Naive B cell (primary cell): ENCODE measurements around the gene U2AF1L4. TPM values are rescaled to one million over a fixed set of nuclear protein-coding genes. Genes with fewer than 3 reads are reported as not detected.

Experiments used
- ATAC-seq, 2 donors: fragments of 150-1000 bp; cut with Tn5 transposase; 2 replicates each; pipeline ENCODE4 v1.10.0; 2021; ENCODE audit warnings: low read depth in 2 of 2, mild to moderate bottlenecking in 2 of 2, moderate library complexity in 2 of 2
- DNase-seq: peaks from one replicate; pipeline ENCODE4 v3.0.0; 2022
- H3K27ac Mint-ChIP-seq, 6 donors: one replicate each; pipeline ENCODE4 v1.8.0; 2020 to 2022; ENCODE audit warnings: mild to moderate bottlenecking in 6 of 6, mixed read lengths in 6 of 6, moderate library complexity in 5 of 6, inconsistent platforms in 2 of 6
- H3K27me3 Mint-ChIP-seq, 3 donors: one replicate each; pipeline ENCODE4 v1.8.0; 2021 to 2022; ENCODE audit warnings: mixed read lengths in 3 of 3, mild to moderate bottlenecking in 1 of 3
- H3K36me3 Mint-ChIP-seq, 2 donors: one replicate each; pipeline ENCODE4 v1.8.0; 2020 to 2022; ENCODE audit warnings: mixed read lengths in 2 of 2, inconsistent platforms in 1 of 2, mild to moderate bottlenecking in 1 of 2
- H3K4me1 Mint-ChIP-seq, 3 donors: one replicate each; pipeline ENCODE4 v1.8.0; 2020 to 2022; ENCODE audit warnings: mixed read lengths in 3 of 3, inconsistent platforms in 1 of 3, mild to moderate bottlenecking in 1 of 3, moderate library complexity in 1 of 3
- H3K4me3 Mint-ChIP-seq, 8 donors: one replicate each; pipeline ENCODE4 v1.8.0; 2020 to 2022; ENCODE audit warnings: mild to moderate bottlenecking in 8 of 8, mixed read lengths in 8 of 8, moderate library complexity in 8 of 8, inconsistent platforms in 2 of 8
- H3K9me3 Mint-ChIP-seq, 7 donors: one replicate each; pipeline ENCODE4 v1.8.0; 2020 to 2022; ENCODE audit warnings: mixed read lengths in 7 of 7, mild to moderate bottlenecking in 5 of 7, inconsistent platforms in 2 of 7, moderate library complexity in 1 of 7
- polyA plus RNA-seq, 6 donors: library from polyadenylated mRNA; unstranded; fragments of 300-500 nt; fragmentation: Illumina TruSeq; gene quantifications; one replicate each; pipeline ENCODE4 v1.2.3, GENCODE V29; 2021; ENCODE audit warnings: low read depth in 6 of 6

The U2AF1L4 gene
- polyA plus RNA-seq, 6 donors from 2014 or later = 26.1 to 41.0 (median 32.5) TPM

DNA sequence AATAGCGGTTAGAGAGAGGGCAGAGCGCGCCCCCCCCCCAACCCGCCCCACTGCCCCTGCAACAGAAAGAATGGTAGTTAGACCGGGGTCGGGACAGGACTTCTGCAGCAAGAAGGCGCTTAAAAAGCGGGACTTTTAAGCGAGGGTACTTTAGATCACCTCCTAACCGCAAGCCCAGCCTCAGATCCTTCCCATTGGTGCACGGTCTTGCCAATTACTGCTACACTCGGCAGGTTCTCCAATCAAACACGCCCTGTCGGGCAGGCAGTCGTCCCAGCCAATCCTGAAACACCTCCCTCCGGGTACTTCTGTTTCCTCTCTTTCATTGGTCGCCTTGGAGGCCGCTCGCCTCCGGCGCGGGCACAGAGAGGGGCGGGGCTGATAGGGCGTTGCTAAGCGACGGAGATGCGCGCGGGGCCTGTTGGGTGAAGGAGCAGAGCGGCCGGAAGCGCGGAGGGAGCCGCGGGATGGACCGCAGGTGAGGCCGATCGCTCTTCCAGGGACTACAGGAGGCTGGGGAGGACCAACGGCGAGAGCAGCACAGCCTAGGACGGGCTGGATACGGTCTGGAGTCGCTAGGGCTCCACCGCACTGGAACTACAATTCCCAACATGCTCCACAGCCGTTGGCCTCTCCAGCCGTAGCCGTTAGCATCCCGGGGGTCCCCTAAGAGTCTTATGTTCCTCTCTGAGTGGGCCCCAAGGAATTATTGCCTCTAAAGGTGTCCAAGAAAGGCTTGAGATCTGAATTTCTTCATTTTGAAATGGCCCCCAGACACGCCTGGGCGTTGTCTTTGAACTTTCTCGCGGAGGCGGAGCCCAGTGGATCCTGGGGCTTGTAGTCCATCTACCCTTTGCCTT is 12.8 kb upstream of the U2AF1L4 start, which contains the start of gene PROSER3:
Gene PROSER3 (plus strand): TSS at position 428 of the 860 bp plus-strand sequence. CDS start 40 bp downstream, at position 468.
- peak within 1 kb of the TSS; percentile 89 to 100 (median 98) for H3K4me3 Mint-ChIP-seq
- DNase-seq (peak; percentile 99), ATAC-seq (peak; percentile 92 to 96)
- peaks cover 9 to 30% (median 25%) of the 10 kb centered on the region in 3 donors for H3K27me3 Mint-ChIP-seq
- peaks cover 37% of the 10 kb centered on the region in 3 donors for H3K4me1 Mint-ChIP-seq
- no peaks in the 10 kb centered on the region for H3K9me3 Mint-ChIP-seq
- peaks cover 0 to 24% of the 10 kb centered on the region in 2 donors for H3K36me3 Mint-ChIP-seq
- peak within 1 kb of the TSS; percentile 93 to 98 (median 97) for H3K27ac Mint-ChIP-seq

DNA sequence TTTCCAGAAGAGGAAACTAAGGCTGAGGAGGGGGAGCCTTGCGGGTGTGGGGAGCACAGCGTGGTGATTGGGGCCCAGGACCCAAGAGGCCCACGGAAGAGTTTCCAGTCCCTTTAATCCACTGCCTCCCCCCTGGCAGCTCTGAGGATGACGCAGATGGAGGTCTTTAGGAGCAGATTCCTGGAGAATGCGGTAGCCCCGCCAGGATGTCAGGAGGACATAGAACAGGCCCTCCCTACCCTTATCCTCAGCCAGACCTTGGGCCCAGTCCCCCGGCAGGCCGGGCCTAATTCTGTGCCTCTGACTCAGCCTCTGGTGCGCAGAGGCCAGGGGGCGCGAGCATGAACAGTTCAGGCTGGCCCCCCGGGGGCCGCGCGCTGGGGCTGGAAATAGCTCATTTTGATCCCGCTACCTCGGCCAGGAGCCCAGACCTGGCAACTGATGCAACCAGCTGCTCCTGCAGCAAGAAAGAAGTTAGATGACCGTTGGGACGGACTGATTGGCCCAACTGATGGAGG is 12.1 kb upstream of the U2AF1L4 start:
- Mint-ChIP-seq H3K27me3 (peaks cover 9 to 30% (median 25%) of the 10 kb centered on the region in 3 donors), H3K36me3 (peaks cover 0 to 25% of the 10 kb centered on the region in 2 donors), H3K9me3 (no peaks in the 10 kb centered on the region), H3K4me1 (peaks cover 37% of the 10 kb centered on the region in 3 donors), H3K4me3 (peak overlapping the region; percentile 89 to 100 (median 98)), H3K27ac (peak overlapping the region in 4 of 6 donors; percentile 73 to 97 (median 95))
- DNase-seq (no peak), ATAC-seq (no peak)

DNA sequence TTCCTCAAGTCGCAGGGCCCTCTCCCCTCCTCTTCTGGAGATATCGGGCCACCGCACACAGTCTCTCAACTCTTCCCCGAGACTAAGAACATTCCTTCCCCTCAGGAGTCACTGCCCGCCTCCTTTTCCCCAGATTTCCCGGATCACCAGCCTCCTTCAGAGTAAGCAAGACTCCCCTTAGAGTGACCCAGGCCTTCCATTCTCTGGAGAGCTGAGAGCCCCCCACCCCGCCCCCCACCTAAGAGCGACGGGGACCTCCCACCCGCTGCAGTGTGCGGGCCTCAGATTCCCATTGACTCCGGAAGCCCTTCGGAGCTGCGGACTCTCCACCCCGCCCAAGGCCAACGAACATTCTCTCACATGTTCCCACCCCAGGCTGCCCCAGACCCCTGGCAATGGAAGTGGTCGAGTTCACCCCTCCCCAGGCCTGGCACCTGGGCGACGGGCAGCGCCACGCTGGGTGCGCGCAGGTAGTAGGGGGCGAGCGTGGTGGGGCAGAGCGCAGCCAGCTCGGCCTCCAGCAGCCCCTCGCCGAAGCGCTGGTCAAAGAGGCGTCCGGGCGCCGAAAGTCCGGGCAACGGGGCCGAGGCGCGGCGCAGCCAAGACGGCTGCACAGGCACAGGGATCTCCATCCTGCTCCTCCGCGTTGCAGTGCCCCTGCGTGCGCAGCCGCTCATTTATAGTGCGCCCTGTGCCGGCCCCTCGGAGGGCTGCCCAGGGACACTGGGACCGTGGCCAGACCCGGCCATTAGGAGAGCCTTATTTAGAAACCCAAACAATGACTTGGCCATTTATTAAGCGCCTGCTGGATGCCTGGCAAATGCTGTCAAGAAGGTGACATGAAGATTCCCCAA is 11.4 kb upstream of the U2AF1L4 start, which contains the start of gene HSPB6:
Gene HSPB6 (minus strand): TSS at position 653 of the 854 bp plus-strand sequence. CDS start 21 bp downstream, at position 632.
- ATAC-seq = no peak
- Mint-ChIP-seq H3K27me3 (peaks cover 9 to 30% (median 25%) of the 10 kb centered on the region in 3 donors), H3K9me3 (no peaks in the 10 kb centered on the region), H3K4me1 (peaks cover 33 to 37% (median 37%) of the 10 kb centered on the region in 3 donors), H3K27ac (peak within 1 kb of the TSS; percentile 93 to 98 (median 97)), H3K4me3 (peak within 1 kb of the TSS; percentile 89 to 100 (median 98)), H3K36me3 (peaks cover 0 to 25% of the 10 kb centered on the region in 2 donors)
- no peak for DNase-seq

DNA sequence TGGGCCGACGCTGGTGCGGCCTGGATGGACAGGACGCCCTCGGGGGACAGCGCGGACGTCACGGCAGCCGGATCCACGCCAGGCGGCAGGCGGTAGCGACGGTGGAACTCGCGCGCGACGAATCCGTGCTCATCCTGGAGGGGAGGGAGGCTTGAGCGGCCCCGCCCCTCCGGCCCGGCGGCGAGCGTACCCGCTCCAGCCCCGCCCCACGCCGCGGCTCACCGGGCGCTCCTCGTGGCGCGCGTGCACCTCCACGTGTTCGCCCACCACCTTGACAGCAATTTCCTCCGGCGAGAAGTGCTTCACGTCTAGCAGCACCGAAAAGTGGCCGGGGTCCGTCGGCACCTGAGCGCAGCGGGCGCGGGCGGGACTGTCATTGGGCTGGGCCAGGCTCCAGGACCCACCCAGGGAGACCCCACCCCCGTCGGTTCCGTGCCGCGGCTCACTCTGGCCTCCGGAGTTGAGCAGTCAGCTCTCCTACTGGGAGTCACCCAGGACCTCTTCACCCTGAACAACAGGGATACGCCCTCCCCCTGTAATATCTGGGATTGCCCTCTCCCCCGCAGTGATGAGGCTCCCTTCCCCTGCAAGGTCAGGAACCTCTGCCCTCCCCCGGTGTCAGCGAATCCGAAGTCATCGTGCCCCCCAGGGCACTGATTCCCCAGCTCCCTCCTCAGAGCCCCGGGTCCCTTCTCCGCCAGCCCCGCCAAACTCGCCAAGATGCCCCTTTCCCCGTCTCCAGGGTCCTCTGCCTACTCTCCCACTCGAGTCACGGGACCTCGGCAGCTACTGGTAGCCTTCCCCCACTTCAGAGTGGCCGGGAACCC is 10.5 kb upstream of the U2AF1L4 start:
- Mint-ChIP-seq H3K36me3 (peaks cover 0 to 25% of the 10 kb centered on the region in 2 donors), H3K4me3 (peak overlapping the region in 7 of 8 donors; percentile 47 to 89 (median 68)), H3K4me1 (peaks cover 33 to 37% (median 37%) of the 10 kb centered on the region in 3 donors), H3K27ac (no peak overlapping the region), H3K9me3 (no peaks in the 10 kb centered on the region), H3K27me3 (peaks cover 9 to 30% (median 25%) of the 10 kb centered on the region in 3 donors)
- peak; percentile 45 for DNase-seq
- no peak for ATAC-seq

DNA sequence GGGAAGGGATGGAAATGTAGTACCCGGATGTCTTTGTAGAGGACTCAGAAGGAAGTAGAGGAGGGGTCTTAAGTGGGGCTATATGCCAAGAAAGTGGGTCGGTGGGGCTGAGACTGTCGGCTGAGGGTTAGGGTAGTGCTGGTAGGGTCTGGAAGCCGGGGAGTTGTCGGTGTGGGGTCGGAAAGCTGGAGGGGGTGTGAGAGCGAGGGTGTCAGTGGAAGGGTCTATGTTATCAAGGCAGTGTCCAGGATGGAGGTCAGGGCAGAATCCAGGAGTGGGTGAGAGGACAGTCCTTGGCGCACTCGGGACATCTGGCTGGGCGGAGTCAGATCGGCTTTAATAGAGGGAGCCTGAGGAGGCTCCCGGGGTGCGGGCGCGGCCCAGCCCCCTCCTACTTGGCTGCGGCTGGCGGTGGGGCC is 9.9 kb upstream of the U2AF1L4 start:
- Mint-ChIP-seq H3K4me1 (peaks cover 35 to 38% (median 37%) of the 10 kb centered on the region in 3 donors), H3K36me3 (peaks cover 0 to 25% of the 10 kb centered on the region in 2 donors), H3K9me3 (no peaks in the 10 kb centered on the region), H3K4me3 (peak overlapping the region in 6 of 8 donors; percentile 24 to 72 (median 58)), H3K27me3 (peaks cover 9 to 30% (median 25%) of the 10 kb centered on the region in 3 donors), H3K27ac (no peak overlapping the region)
- ATAC-seq (no peak), DNase-seq (no peak)

DNA sequence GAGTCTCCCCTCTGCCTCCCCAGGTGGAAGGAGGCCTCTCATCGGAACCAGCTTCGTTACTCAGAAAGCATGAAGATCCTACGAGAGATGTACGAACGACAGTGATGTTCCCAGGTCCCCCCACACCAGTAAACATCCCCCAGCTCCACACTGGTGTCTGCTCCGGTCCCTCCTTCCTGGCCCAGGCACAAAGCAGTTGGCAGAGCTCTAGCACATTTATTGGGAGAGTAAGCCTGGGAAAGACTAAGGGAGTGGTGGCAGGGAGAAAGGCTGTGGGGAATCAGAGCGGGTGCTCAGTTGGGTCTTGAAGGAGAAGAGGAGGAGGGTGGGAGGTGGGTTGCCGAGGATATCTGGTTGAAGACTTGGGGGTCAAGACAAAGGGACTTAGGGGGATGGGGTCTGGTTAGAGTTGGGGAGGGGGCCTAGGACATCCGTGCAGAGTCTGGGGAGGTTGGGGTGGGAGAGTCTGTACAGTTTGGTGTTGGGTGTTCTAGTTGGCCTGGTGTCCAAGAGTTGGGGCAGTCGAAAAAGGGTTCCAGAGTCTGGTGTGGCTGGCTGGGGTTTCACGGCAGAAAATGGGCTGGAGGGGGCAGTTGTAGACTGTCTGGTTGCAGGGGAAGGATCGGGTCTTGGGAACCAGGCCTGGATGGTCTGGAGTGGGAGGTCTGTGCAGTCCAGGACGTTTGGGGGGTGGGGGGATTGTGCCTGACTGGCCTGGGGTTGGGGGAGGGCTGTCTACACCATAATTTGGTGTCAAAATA is 9.3 kb upstream of the U2AF1L4 start:
- Mint-ChIP-seq H3K27ac (no peak overlapping the region), H3K9me3 (peaks cover 0 to 1% (median 0%) of the 10 kb centered on the region in 7 donors), H3K4me3 (peak overlapping the region in 3 of 8 donors; percentile 24 to 69 (median 62)), H3K27me3 (peaks cover 9 to 30% (median 25%) of the 10 kb centered on the region in 3 donors), H3K4me1 (peaks cover 38 to 42% (median 39%) of the 10 kb centered on the region in 3 donors), H3K36me3 (peaks cover 0 to 25% of the 10 kb centered on the region in 2 donors)
- ATAC-seq (no peak), DNase-seq (no peak)

DNA sequence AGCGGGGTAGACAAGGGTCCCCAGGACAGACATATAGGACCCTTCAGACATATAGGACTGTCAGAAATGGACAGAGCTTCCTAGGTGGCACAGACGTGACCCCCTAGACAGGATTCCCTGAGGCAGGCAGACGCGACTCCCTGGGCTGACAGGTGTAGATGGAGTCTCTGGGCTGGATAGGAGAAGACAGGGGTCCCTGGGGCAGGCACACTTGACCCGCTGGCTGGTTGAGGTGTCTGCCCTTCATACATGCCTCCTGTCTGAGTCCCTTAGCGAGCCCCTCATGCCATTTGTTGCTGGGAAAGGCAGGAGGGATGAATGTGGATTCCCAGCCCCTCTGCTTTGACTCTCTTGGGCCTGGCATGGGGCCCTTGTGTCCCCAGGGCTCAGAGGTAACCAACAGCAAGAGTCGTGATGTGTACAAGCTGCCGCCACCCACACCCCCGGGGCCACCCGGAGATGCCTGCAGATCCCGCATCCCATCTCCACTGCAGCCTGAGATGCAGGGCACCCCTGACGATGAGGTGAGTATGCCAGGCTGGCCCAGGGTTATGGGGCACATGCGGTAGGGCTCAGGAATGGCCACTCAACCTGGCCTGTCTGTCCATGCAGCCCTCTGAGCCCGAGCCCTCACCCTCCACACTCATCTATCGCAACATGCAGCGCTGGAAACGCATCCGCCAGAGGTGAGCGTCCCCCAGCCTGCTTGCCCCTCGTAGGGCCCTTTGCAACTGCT is 8.6 kb upstream of the U2AF1L4 start:
- Mint-ChIP-seq H3K4me3 (peak overlapping the region in 2 of 8 donors; percentile 23 to 49), H3K4me1 (peaks cover 35 to 42% (median 39%) of the 10 kb centered on the region in 3 donors), H3K9me3 (peaks cover 0 to 1% (median 0%) of the 10 kb centered on the region in 7 donors), H3K27ac (no peak overlapping the region), H3K36me3 (peaks cover 0 to 25% of the 10 kb centered on the region in 2 donors), H3K27me3 (peaks cover 9 to 30% (median 25%) of the 10 kb centered on the region in 3 donors)
- DNase-seq (no peak), ATAC-seq (no peak)

DNA sequence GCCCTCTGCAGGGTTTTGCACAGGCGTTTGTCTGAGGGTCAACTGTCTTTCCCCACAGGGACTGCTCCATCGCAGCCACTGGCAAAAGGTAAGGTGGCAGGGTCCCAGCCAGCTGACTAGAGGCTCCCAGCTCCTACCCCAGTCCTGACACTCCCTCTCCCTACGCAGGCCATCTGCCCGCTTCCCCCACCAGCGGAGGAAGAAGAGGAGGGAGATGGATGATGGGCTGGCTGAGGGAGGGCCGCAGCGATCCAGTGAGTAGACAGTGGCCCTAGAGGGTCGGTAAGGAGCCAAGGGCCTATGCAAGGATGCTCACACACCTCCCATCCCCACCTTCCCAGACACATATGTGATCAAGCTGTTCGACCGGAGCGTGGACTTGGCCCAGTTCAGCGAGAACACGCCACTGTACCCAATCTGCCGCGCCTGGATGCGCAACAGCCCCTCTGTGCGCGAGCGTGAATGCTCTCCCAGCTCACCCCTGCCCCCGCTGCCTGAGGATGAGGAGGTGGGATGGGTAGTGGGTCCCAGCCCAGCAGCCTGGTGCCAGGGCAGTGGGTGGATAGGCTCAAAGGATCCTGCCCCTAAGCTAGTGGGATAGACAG is 7.6 kb upstream of the U2AF1L4 start:
- Mint-ChIP-seq H3K27ac (no peak overlapping the region), H3K9me3 (peaks cover 0 to 1% (median 0%) of the 10 kb centered on the region in 7 donors), H3K36me3 (peaks cover 0 to 25% of the 10 kb centered on the region in 2 donors), H3K27me3 (peaks cover 9 to 30% (median 25%) of the 10 kb centered on the region in 3 donors), H3K4me3 (peak overlapping the region in 1 of 8 donors; percentile 49), H3K4me1 (peaks cover 41 to 44% (median 43%) of the 10 kb centered on the region in 3 donors)
- ATAC-seq (no peak), DNase-seq (no peak)

DNA sequence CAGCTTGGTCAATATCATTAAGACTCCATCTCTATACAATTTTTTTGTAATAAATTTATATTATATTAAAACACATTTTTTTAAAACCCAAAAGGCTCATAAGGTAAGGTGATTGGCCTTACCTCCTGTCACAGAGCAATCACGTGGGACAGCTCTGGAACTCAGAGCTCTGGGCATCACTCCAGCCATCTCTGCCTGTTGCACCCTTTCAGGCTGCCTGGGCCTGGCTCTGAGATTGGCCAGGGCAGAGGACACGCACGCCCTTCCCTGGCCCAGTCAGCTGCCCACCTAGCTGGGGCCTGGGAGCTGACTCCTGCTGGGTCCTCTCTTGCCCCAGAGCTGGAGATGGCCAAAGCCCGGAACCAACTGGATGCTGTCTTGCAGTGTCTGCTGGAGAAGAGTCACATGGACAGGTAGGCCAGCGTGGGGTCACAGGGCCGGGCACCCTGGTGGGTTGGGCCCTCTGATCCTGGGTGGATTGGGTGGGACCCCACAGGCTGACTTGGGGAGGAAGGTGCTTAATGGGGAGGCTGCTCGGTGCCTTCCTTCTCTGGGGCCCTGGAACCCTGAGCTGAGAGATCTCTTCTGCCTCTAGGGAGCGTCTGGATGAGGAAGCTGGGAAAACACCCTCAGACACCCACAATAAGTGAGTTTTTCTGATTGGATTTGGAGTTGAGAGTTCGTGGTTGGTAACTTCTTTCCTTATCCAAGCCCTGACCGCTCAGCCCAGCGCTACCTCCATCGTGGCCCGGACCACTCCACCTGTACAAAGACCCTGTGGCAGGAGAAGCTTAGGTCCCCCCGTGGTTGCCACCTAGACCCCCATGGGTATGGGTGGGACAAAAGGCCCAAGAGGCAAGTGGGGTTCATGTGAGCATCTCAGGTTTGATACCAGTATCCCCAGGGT is 6.9 kb upstream of the U2AF1L4 start:
- H3K36me3 Mint-ChIP-seq = peaks cover 0 to 25% of the 10 kb centered on the region in 2 donors
- H3K4me1 Mint-ChIP-seq = peaks cover 37 to 42% (median 39%) of the 10 kb centered on the region in 3 donors
- DNase-seq = no peak
- ATAC-seq = no peak
- H3K9me3 Mint-ChIP-seq = peaks cover 0 to 1% (median 0%) of the 10 kb centered on the region in 7 donors
- peaks cover 9 to 29% (median 25%) of the 10 kb centered on the region in 3 donors for H3K27me3 Mint-ChIP-seq
- no peak overlapping the region for H3K27ac Mint-ChIP-seq
- H3K4me3 Mint-ChIP-seq = no peak overlapping the region

DNA sequence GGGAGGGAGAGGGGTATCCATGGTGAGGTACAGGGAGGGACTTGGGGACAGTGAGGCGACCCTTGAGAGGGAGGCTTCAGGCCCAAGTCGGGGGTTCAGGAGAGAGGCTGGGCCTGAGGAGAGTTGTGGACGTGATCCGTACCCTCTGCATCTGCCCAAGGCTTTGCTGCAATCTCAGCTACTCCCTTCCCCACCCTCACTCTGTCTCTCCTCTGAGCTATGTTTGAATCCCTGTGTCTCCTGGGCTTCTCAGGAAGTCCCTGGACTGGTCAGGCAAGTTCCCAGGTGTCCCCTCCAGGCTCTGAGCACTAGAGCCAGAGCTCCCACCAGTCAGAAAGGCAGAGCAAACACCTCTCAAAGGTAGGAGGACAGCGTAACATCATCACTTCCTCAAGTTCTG is 4.9 kb upstream of the U2AF1L4 start:
- ATAC-seq = no peak
- H3K27ac Mint-ChIP-seq = peak overlapping the region in 4 of 6 donors; percentile 33 to 73 (median 50)
- peaks cover 4 to 14% (median 13%) of the 10 kb centered on the region in 3 donors for H3K27me3 Mint-ChIP-seq
- peak overlapping the region in 7 of 8 donors; percentile 9 to 88 (median 42) for H3K4me3 Mint-ChIP-seq
- H3K36me3 Mint-ChIP-seq = peaks cover 0 to 23% of the 10 kb centered on the region in 2 donors
- H3K4me1 Mint-ChIP-seq = peaks cover 38 to 45% (median 41%) of the 10 kb centered on the region in 3 donors
- peaks cover 0 to 3% (median 0%) of the 10 kb centered on the region in 7 donors for H3K9me3 Mint-ChIP-seq
- no peak for DNase-seq
